Measurements from ENCODE around the gene CNTN1. TPM values are rescaled to one million over a fixed set of nuclear protein-coding genes. Genes with fewer than 3 reads are reported as not detected.

The CNTN1 gene
- total RNA-seq, 4 donors from 2014 or later = 64.1 to 193 (median 92.4) TPM

DNA sequence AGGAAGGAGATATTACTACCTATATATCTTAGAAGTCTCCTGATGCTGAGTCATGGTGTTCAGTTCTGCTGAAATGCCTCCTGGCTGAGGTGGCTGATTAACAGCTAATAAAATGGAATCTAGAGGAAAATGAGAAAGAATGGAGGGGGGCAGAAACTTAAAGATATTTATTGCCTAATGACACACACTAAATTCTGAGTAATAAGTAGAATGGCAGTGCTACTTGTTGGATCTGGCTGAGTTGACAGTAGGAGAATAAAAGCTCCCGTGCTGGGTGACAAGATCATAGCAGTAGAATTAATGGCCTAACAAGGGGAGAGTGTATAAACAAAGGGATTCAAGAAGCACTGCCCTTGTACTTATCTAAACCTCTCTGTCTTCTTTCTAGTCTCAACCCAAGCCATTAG lies 137.5 kb downstream of the CNTN1 start:
- 17 to 47% methylated on average over 1 of the region's 1 CpG for WGBS, 2 donors (ENCODE audit: low coverage in 1 of 2)

DNA sequence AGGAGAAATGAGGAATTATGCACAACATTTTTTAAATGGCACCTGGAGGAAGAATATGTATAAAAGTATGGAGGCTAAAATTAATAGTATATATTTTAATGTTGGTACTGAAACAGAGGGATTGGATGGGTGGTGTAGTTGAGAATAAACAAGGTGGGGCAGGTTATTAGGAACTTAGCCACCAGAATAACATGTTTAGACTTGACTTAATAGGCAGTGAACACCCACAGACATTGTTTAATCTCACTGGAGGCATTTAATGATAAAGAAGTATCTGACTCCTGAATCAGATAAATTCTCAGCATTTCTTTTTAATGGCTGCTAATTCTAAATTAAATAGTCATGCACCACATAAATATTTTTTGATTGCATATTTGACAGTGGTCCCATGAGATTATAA lies 139.7 kb downstream of the CNTN1 start:
- Histone ChIP-seq H3K9me3 (no peaks in the 10 kb centered on the region), H3K4me3 (no peak overlapping the region), H3K36me3 (peaks cover 0 to 7% of the 10 kb centered on the region in 2 donors), H3K27me3 (no peaks in the 10 kb centered on the region), H3K4me1 (peaks cover 0 to 27% (median 4%) of the 10 kb centered on the region in 3 donors), H3K27ac (no peak overlapping the region)
- no peak for TF ChIP-seq POLR2A (IDR thresholded peaks at IDR 0.05)
- TF ChIP-seq POLR2AphosphoS5 (IDR thresholded peaks at IDR 0.05) = no peak
- TF ChIP-seq EP300 (IDR thresholded peaks at IDR 0.05) = no peak
- TF ChIP-seq, protein P1, sequence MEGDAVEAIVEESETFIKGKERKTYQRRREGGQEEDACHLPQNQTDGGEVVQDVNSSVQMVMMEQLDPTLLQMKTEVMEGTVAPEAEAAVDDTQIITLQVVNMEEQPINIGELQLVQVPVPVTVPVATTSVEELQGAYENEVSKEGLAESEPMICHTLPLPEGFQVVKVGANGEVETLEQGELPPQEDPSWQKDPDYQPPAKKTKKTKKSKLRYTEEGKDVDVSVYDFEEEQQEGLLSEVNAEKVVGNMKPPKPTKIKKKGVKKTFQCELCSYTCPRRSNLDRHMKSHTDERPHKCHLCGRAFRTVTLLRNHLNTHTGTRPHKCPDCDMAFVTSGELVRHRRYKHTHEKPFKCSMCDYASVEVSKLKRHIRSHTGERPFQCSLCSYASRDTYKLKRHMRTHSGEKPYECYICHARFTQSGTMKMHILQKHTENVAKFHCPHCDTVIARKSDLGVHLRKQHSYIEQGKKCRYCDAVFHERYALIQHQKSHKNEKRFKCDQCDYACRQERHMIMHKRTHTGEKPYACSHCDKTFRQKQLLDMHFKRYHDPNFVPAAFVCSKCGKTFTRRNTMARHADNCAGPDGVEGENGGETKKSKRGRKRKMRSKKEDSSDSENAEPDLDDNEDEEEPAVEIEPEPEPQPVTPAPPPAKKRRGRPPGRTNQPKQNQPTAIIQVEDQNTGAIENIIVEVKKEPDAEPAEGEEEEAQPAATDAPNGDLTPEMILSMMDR (IDR thresholded peaks at IDR 0.05) = no peak
- no peak for ATAC-seq

More for the DNA sequence above, 137.5 kb downstream of the CNTN1 start:
- Histone ChIP-seq H3K36me3 (peaks cover 0 to 7% of the 10 kb centered on the region in 2 donors), H3K9me3 (no peaks in the 10 kb centered on the region), H3K27ac (no peak overlapping the region), H3K27me3 (no peaks in the 10 kb centered on the region), H3K4me1 (peaks cover 0 to 27% (median 4%) of the 10 kb centered on the region in 3 donors), H3K4me3 (no peak overlapping the region)
- TF ChIP-seq POLR2A (IDR thresholded peaks at IDR 0.05) (no peak), EP300 (IDR thresholded peaks at IDR 0.05) (no peak), POLR2AphosphoS5 (IDR thresholded peaks at IDR 0.05) (no peak)
- TF ChIP-seq, protein P1 (IDR thresholded peaks at IDR 0.05) = no peak
- no peak for ATAC-seq

- peaks cover 0 to 7% of the 10 kb centered on the region in 2 donors for H3K36me3 ChIP-seq
- TF ChIP-seq, protein P1 (IDR thresholded peaks at IDR 0.05) = no peak
- no peak for TF ChIP-seq POLR2A (IDR thresholded peaks at IDR 0.05)
- no peak for TF ChIP-seq POLR2AphosphoS5 (IDR thresholded peaks at IDR 0.05)
- TF ChIP-seq EP300 (IDR thresholded peaks at IDR 0.05) = no peak
- no peak for ATAC-seq
- no peaks in the 10 kb centered on the region for H3K27me3 ChIP-seq
- no peak overlapping the region for H3K4me3 ChIP-seq
- 53 to 78% methylated on average over 1 to 2 of the region's 2 CpGs for WGBS, 2 donors (ENCODE audit: low coverage in 1 of 2)
- no peaks in the 10 kb centered on the region for H3K9me3 ChIP-seq
- peaks cover 0 to 22% (median 4%) of the 10 kb centered on the region in 3 donors for H3K4me1 ChIP-seq
- no peak overlapping the region for H3K27ac ChIP-seq
Measured at GRCh38 chr12:40832668-40833067, 140.4 kb downstream of the CNTN1 start.

GRCh38 chr12:40833818-40834217 lies 141.6 kb downstream of the CNTN1 start:
- H3K9me3 ChIP-seq = no peaks in the 10 kb centered on the region
- 88 to 91% methylated on average over 2 of the region's 2 CpGs for WGBS, 2 donors (ENCODE audit: low coverage in 1 of 2)
- no peak overlapping the region for H3K27ac ChIP-seq
- H3K36me3 ChIP-seq = peaks cover 0 to 7% of the 10 kb centered on the region in 2 donors
- ATAC-seq = no peak
- no peak overlapping the region for H3K4me3 ChIP-seq
- H3K27me3 ChIP-seq = no peaks in the 10 kb centered on the region
- peaks cover 0 to 10% (median 4%) of the 10 kb centered on the region in 3 donors for H3K4me1 ChIP-seq
- no peak for TF ChIP-seq EP300 (IDR thresholded peaks at IDR 0.05)

DNA sequence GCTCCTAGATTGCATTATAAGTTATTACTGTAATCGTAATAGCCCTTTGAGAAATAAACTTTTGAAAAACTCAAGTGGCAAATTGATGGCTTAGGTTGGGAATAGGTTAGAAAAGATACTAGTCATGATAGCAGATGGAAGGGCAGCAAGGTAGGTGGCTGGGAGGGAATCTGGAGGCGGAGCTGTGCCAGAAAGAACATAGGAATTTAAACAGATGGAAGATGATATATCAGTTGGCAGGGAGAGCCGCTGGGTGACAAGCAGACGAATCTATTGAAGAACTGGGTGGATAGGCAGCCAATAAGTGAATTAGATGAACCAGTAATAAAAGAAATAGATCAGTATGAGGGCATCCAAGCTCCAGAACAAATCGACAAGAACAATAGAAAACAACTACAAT lies 142.1 kb downstream of the CNTN1 start:
- no peak for TF ChIP-seq EP300 (IDR thresholded peaks at IDR 0.05)
- TF ChIP-seq, protein P1 (IDR thresholded peaks at IDR 0.05) = no peak
- TF ChIP-seq POLR2A (IDR thresholded peaks at IDR 0.05) = no peak
- no peak for TF ChIP-seq POLR2AphosphoS5 (IDR thresholded peaks at IDR 0.05)
- ATAC-seq = no peak
- Histone ChIP-seq H3K4me3 (no peak overlapping the region), H3K9me3 (no peaks in the 10 kb centered on the region), H3K4me1 (peaks cover 0 to 9% (median 4%) of the 10 kb centered on the region in 3 donors), H3K36me3 (peaks cover 0 to 7% of the 10 kb centered on the region in 2 donors), H3K27ac (no peak overlapping the region), H3K27me3 (no peaks in the 10 kb centered on the region)
- WGBS, 2 donors (ENCODE audit: low coverage in 1 of 2) = 85% methylated on average over 5 of the region's 5 CpGs
